HG02981 (cell line): ENCODE measurements around the gene KIR3DL1.
"Not testable (repeated sequence)": the region's sequence is repeated elsewhere in the genome, so short reads cannot be mapped to it uniquely, and the experiment has no call there.

Experiments
- ATAC-seq: cut with Tn5 transposase; IDR thresholded peaks from one replicate; pipeline ENCODE4 v1.9.1; 2021; ENCODE audit warnings: mild to moderate bottlenecking, moderate library complexity; ENCODE audit not compliant: unreplicated experiment

The KIR3DL1 gene

DNA sequence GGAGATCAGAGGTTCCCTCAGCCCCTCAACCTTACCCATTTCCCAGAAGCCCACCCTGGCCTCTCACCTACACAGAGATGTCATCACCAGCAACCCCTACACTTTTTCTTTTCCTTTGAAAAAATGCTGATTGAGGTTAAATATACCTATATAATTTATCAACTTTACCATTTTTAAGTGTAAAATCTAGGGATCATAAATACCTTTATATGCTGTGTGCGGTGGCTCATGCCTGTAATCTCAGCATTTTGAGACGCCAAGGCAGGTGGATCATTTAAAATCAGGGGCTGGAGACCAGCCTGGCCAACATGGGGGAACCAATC, 9.8 kb upstream of the KIR3DL1 start:
- no peak for ATAC-seq

DNA sequence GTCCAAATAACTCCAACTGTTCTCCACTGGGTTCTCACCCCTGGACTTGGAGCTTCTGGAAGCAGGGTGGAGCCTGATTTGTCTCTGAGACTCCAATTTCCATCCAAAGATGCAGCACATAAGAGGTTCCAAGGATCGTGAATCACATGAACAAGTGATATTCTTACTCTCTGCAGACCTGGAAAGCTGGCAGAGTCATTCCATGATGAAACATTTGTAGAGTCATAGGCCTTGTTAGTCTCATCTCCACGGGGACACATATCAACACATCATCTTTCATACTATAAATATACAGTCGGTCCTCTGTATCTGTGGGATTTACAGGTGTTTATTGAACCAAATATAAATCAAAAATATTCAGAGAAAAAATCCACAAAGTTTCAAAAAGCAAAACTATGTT, 1.7 kb upstream of the KIR3DL1 start:
- not testable (repeated sequence) for ATAC-seq

DNA sequence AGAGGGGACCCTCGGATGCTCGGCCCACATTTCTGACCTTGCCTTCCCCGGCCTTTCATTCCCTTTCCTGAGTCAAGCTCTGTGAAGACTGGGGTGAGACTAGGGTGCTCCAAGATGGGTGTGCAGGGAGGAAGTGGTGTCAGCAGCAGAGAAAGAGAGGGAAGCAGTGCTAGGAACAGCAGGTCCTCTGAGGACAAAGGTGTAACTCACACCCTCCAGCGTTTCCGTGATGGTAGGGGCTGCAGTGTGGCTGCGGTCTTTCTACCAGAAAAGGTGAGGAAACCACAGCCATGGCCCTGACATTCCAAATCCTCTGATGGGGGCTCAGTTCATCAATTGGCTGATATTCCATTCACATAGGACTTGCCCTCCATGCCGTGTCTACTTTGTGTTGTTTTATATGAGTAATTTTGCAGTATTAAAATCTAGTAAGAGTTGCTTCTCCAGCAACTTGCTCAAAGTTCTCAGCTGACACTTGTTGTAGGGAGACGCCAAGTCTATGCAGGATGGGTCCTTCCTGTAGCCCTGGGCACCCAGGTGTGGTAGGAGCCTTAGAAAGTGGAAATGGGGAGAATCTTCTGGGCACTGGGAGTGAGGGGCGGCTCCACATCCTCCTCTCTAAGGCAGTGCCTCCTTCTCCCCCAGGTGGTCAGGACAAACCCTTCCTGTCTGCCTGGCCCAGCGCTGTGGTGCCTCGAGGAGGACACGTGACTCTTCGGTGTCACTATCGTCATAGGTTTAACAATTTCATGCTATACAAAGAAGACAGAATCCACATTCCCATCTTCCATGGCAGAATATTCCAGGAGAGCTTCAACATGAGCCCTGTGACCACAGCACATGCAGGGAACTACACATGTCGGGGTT, 1.6 kb downstream of the KIR3DL1 start:
- ATAC-seq: no peak

DNA sequence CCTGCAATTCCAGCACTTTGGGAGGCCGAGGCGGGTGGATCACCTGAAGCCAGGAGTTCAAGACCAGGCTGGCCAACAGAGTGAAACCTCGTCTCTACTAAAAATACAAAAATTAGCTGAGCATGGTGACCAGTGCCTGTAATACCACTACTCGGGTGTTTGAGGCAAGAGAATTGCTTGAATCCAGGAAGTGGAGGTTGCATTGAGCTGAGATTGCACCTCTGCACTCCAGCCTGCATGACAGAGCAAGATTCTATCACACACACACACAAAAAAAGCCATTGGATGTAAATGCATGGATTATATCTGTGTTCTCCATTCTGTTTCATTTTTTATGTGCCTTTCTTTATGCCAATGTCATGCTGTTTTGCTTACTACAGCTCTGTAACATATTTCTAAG, 8.1 kb downstream of the KIR3DL1 start:
- not testable (repeated sequence) for ATAC-seq

DNA sequence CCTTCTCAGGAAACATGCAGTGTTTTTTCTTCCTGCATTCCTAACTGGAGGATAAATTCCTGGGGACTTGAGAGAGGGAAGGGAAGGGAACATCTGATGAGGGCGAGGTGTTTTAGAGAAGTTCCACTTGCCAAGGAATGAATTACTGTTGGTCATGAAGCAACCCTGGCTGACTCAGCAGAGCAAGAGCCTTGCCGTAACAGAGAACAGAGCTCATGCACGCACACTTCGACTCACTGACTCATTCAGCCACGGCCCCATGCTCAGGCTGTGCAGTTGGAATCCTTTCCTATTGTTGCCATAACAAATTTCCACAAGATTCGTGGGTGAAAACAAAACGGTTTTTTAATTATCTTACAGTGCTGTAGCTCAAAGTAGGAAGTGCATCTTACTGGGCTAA, 9.1 kb downstream of the KIR3DL1 start:
- not testable (repeated sequence) for ATAC-seq

DNA sequence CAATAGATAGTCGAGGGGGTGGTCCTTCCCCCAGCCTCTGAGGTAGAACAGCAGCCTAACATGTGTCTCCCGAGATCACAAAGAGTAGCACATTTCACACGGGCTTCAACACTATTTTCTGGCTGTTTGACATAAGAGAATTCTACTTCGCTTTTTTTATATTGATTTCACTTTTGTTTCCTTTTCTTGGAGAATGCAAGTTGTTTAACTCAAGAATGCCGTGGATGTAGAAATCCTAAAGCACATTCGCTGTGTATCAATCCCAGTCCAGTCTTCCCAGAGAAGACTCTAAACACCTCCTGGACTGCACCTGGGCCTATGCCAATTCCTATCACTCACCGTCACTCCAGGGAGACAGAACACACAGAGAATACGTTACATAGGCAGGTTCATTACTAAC, 11.8 kb downstream of the KIR3DL1 start:
- ATAC-seq: not testable (repeated sequence)

DNA sequence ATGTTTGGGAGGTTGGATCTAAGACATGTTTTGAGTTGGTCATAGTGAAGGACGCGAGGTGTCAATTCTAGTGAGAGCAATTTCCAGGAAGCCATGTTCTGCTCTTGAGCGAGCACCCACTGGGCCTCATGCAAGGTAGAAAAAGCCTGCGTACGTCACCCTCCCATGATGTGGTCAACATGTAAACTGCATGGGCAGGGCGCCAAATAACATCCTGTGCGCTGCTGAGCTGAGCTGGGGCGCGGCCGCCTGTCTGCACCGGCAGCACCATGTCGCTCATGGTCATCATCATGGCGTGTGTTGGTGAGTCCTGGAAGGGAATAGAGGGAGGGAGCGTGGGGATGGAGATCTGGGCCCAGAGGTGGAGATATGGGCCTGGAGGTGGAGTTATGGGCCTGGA, 16.2 kb downstream of the KIR3DL1 start, which contains the start of gene KIR2DS4:
Gene KIR2DS4 (plus strand): TSS at position 181 of the 400 bp plus-strand sequence.
- not testable (repeated sequence) for ATAC-seq

DNA sequence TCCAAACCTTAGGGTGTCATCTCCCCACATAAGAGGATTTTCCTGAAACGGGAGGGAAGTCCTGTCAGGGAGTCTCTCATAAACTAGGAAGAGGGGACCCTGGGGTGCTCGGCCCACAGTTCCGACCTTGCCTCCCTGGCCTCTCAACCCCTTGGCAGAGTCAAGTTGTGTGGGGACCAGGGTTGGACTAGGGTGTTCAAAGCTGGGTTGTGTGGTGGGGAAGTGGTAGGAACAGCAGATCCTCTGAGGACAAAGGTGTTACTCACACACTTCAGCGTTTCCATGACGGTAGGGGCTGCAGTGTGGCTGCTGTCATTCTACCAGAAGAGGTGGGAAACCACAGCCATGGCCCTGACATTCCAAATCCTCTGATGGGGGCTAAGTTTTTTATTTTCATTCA, 18.9 kb downstream of the KIR3DL1 start:
- ATAC-seq: not testable (repeated sequence)

DNA sequence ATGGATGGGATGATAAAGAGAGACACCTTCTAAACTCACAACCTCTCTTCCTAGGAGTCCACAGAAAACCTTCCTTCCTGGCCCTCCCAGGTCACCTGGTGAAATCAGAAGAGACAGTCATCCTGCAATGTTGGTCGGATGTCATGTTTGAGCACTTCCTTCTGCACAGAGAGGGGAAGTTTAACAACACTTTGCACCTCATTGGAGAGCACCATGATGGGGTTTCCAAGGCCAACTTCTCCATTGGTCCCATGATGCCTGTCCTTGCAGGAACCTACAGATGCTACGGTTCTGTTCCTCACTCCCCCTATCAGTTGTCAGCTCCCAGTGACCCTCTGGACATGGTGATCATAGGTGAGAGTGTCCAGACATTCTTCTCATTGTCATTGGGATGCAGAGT, 21.3 kb downstream of the KIR3DL1 start:
- not testable (repeated sequence) for ATAC-seq

DNA sequence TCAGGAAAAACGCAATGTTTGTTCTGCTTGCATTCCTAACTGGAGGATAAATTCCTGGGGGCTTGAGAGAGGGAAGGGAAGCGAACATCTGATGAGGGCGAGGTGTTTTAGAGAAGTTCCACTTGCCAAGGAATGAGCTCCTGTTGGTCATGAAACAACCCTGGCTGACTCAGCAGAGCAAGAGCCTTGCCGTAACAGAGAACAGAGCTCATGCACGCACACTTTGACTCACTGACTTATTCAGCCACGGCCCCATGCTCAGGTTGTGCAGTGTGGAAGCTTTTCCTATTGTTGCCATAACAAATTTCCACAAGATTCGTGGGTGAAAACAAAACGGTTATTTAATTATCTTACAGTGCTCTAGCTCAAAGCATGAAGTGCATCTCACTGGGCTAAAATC, 26.9 kb downstream of the KIR3DL1 start:
- not testable (repeated sequence) for ATAC-seq

DNA sequence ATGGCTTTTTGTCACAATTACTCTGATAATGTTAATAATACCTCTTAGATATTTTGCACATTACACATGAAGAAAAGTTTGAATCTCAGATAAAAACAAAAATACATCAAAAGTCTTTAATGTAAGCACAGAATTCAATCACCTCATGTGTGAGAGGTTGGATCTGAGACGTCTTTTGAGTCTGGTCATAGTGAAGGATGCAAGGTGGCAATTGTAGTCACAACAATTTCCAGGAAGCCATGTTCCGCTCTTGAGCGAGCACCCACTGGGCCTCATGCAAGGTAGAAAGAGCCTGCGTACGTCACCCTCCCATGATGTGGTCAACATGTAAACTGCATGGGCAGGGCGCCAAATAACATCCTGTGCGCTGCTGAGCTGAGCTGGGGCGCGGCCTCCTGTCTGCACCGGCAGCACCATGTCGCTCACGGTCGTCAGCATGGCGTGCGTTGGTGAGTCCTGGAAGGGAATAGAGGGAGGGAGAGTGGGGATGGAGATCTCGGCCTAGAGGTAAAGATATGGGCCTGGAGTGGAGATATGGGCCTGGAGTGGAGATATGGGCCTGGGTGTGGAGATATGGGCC, 33.9 kb downstream of the KIR3DL1 start, which contains the start of gene KIR3DL2:
Gene KIR3DL2 (plus strand): TSS at position 383 of the 580 bp plus-strand sequence. CDS start 33 bp downstream, at position 416.
- ATAC-seq: not testable (repeated sequence)

DNA sequence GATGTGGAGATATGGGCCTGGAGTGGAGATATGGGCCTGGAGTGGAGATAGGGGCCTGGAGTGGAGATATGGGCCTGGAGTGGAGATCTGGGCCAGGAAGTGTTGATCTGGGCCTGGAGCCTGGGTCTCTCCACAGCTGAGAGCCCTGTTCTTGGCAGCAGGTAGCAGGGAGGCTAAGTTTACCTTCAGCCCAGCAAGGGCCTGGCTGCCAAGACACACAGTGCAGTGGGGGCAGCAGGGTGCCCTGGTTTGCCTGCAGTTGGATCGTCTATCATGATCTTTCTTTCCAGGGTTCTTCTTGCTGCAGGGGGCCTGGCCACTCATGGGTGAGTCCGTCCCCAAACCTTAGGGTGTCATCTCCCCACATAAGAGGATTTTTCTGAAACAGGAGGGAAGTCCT, 34.7 kb downstream of the KIR3DL1 start:
- ATAC-seq: no peak

DNA sequence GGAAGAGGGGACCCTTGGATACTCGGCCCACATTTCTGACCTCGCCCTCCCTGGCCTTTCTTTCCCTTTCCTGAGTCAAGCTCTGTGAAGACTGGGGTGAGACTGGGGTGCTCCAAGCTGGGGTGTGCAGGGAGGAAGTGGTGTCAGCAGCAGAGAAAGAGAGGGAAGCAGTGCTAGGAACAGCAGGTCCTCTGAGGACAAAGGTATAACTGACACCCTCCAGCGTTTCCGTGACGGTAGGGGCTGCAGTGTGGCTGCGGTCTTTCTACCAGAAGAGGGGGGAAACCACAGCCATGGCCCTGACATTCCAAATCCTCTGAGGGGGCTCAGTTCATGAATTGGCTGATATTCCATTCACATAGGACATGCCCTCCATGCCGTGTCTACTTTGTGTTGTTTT, 35.1 kb downstream of the KIR3DL1 start:
- no peak for ATAC-seq

DNA sequence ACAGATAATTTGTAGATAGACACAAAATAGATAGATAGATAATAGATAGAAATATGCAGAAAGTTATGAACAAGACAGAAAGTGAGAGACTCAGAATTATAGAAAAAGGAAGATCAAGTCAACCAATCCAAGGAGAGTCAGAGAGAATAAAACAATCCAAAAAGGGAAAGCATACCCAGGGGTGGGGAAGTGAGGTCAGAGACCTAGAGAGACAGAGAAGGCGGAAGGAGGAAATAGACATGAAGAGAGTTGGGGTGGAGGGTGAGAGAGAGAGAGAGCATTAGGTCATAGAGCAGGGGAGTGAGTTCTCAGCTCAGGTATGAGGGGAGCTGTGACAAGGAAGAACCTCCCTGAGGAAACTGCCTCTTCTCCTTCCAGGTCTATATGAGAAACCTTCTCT, 39.0 kb downstream of the KIR3DL1 start:
- not testable (repeated sequence) for ATAC-seq

DNA sequence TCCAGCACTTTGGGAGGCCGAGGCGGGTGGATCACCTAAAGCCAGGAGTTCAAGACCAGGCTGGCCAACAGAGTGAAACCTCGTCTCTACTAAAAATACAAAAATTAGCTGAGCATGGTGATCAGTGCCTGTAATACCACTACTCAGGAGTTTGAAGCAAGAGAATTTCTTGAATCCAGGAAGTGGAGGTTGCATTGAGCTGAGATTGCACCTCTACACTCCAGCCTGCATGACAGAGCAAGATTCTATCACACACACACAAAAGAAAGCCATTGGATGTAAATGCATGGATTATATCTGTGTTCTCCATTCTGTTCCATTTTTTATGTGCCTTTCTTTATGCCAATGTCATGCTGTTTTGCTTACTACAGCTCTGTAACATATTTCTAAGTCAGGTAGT, 42.2 kb downstream of the KIR3DL1 start:
- not testable (repeated sequence) for ATAC-seq

DNA sequence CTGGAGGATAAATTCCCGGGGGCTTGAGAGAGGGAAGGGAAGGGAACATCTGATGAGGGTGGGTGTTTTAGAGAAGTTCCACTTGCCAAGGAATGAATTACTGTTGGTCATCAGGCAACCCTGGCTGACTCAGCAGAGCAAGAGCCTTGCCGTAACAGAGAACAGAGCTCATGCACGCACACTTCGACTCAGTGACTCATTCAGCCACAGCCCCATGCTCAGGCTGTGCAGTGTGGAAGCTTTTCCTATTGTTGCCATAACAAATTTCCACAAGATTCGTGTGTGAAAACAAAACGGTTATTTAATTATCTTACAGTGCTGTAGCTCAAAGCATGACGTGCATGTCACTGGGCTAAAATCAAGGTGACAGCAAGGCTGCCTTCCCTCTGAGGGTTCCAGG, 43.2 kb downstream of the KIR3DL1 start:
- ATAC-seq: not testable (repeated sequence)

DNA sequence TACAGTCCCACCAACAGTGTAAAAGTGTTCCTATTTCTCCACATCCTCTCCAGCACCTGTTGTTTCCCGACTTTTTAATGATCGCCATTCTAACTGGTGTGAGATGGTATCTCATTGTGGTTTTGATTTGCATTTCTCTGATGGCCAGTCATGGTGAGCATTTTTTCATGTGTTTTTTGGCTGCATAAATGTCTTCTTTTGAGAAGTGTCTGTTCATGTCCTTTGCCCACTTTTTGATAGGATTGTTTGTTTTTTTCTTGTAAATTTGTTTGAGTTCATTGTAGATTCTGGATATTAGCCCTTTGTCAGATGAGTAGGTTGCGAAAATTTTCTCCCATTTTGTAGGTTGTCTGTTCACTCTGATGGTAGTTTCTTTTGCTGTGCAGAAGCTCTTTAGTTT, 47.2 kb downstream of the KIR3DL1 start:
- not testable (repeated sequence) for ATAC-seq

DNA sequence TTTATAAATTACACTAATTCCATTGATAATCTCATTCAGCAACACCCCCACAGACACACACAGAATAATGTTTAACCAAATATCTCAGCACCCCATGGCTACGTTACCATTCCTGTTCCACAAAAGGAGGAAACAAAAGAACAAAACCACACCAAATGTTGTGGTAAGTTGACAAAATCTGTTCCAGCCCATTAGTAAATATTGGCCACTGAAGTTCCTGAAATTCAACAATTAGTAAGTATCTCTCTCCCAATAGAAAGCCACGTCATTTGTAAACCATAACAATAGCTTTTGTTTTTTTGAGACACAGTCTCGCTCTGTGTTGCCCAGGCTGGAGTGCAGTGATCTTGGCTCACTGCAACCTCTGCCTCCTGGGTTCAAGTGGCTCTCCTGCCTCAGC, 55.4 kb downstream of the KIR3DL1 start:
- ATAC-seq: no peak

DNA sequence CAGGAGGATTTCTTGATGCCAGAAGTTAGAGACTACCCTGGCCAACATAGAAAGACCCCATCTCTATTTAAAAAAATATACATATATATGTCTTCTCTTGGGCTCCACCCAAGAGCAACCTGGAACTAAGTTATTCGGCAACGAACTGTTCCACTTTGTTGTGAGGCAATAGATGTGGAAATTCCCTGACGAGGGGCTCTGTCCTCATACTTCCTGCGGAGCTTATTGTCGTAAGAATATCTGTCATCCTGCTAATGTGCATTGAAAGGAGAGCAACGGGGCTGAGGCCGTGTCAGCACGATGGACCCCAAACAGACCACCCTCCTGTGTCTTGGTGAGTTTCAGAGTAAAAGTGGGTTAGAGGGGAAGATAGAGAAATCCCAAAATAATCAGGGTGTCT, 57.7 kb downstream of the KIR3DL1 start, which contains the start of gene FCAR:
Gene FCAR (plus strand): TSS at position 246 of the 400 bp plus-strand sequence. CDS start 55 bp downstream, at position 301.
- ATAC-seq: no peak

DNA sequence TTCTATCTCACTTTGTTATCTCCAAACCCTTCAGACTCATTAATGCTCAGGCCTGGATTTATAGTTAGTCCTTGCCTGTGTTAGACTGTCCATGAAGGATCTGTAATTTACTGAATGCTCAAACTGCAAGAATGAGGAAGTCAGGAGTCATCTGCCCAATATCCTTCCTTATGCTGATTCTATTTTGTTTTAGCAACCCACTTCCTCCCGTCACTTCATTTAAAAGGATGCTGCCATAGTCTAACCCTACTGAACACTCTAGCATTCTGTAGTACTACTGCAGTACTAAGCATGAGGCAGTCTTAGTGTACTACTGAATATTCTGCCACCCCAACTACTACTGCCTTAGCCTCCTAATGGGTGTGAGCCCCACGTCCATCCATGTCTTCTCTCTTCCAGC, 59.2 kb downstream of the KIR3DL1 start:
- no peak for ATAC-seq

DNA sequence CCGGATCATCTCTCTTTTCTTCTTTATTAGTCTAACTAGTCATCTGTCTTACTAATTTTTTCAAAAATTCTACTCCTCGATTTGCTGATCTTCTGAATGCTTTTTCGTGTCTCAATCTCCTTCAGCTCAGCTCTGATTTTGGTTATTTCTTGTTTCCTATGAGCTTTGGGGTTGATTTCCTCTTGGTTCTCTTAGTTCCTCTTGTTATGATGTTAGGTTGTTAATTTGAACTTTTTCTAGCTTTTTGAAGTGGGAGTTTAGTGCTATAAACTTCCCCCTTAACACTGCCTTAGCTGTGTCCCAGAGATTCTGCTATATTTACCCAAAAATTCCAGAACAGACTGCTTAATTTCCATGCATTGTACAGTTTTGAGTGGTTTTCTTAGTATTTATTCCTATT, 61.2 kb downstream of the KIR3DL1 start:
- no peak for ATAC-seq
